GM12892 (cell line): ENCODE results near the gene CCNG1. TPM values are rescaled to one million over a fixed set of nuclear protein-coding genes. Genes with fewer than 3 reads are reported as not detected.
"Not testable (repeated sequence)": the region's sequence is repeated elsewhere in the genome, so short reads cannot be mapped to it uniquely, and the experiment has no call there.

ENCODE experiments used
- DNase-seq: peaks from one replicate; pipeline ENCODE4 v3.0.0; 2011; ENCODE audit not compliant: insufficient read length
- FAIRE-seq: peaks from 2 replicates; lab custom pipeline; 2011; peaks lifted over from hg19 to GRCh38; lab: Jason Lieb, UNC
- POLR2A ChIP-seq: IDR thresholded peaks from 2 replicates; pipeline ENCODE4 v1.6.1; 2011; ENCODE audit warnings: low read depth, low read length, control low read depth
- POLR2AphosphoS5 ChIP-seq: IDR thresholded peaks from 2 replicates; pipeline ENCODE4 v1.6.1; 2011; ENCODE audit warnings: low read depth, low read length, control low read depth
- TAF1 ChIP-seq: IDR thresholded peaks from 2 replicates; pipeline ENCODE4 v1.6.1; 2011; ENCODE audit warnings: low read depth, mild to moderate bottlenecking, control low read depth, low read length, borderline replicate concordance
- polyA plus RNA-seq: library from polyadenylated mRNA; unstranded; fragments of >200 nt; gene quantifications from one replicate; pipeline ENCODE4 v1.2.1, GENCODE V29; 2012; ENCODE audit warnings: missing spikeins, inconsistent platforms; ENCODE audit not compliant: missing spikeins

The CCNG1 gene
- polyA plus RNA-seq, result 227 TPM

- FAIRE-seq (peak; percentile 96), DNase-seq (peak; percentile 79)
- TF ChIP-seq TAF1 (peak; percentile 69), POLR2AphosphoS5 (peak; percentile 97), POLR2A (peak; percentile 99)
Observed at GRCh38 chr5:163437309-163438182, at the start of gene CCNG1. TSS of gene CCNG1 (plus strand) at chr5:163437595. CDS start at chr5:163439257, 1,662 bp downstream.

- FAIRE-seq (no peak), DNase-seq (no peak)
- TF ChIP-seq POLR2A (no peak), POLR2AphosphoS5 (no peak), TAF1 (no peak)
Observed at GRCh38 chr5:163395792-163396191, 41.6 kb upstream of the CCNG1 start.

GRCh38 chr5:163396818-163397340 is 40.5 kb upstream of the CCNG1 start:
- FAIRE-seq, DNase-seq: not testable (repeated sequence)

GRCh38 chr5:163397354-163397753 is 40.0 kb upstream of the CCNG1 start:
- DNase-seq (no peak), FAIRE-seq (no peak)
- TF ChIP-seq TAF1, result no peak
- no peak for TF ChIP-seq POLR2AphosphoS5
- no peak for TF ChIP-seq POLR2A

GRCh38 chr5:163399923-163400322 is 37.5 kb upstream of the CCNG1 start:
- TF ChIP-seq POLR2AphosphoS5 (no peak), TAF1 (no peak), POLR2A (no peak)
- FAIRE-seq, result no peak
- DNase-seq, result no peak

- no peak for TF ChIP-seq TAF1
- TF ChIP-seq POLR2AphosphoS5, result no peak
- TF ChIP-seq POLR2A, result no peak
- FAIRE-seq (no peak), DNase-seq (no peak)
Observed at GRCh38 chr5:163401271-163401670, 36.1 kb upstream of the CCNG1 start.

GRCh38 chr5:163402007-163402406 is 35.4 kb upstream of the CCNG1 start:
- FAIRE-seq (no peak), DNase-seq (no peak)
- no peak for TF ChIP-seq POLR2AphosphoS5
- TF ChIP-seq TAF1, result no peak
- no peak for TF ChIP-seq POLR2A

GRCh38 chr5:163404364-163405173 is 32.8 kb upstream of the CCNG1 start:
- DNase-seq (no peak), FAIRE-seq (no peak)
- TF ChIP-seq POLR2A (no peak), POLR2AphosphoS5 (no peak), TAF1 (no peak)

- TF ChIP-seq POLR2AphosphoS5, result no peak
- TF ChIP-seq TAF1, result no peak
- TF ChIP-seq POLR2A, result no peak
- DNase-seq, result no peak
- peak; percentile 86 for FAIRE-seq
Observed at GRCh38 chr5:163407034-163407655, 30.2 kb upstream of the CCNG1 start.

GRCh38 chr5:163408311-163408923 is 29.0 kb upstream of the CCNG1 start:
- TF ChIP-seq POLR2A (no peak), TAF1 (no peak), POLR2AphosphoS5 (no peak)
- DNase-seq (no peak), FAIRE-seq (peak; percentile 90)

GRCh38 chr5:163409384-163409783 is 28.0 kb upstream of the CCNG1 start:
- FAIRE-seq (no peak), DNase-seq (no peak)
- TF ChIP-seq POLR2AphosphoS5 (no peak), POLR2A (no peak), TAF1 (no peak)

GRCh38 chr5:163410505-163410904 is 26.9 kb upstream of the CCNG1 start:
- DNase-seq, result no peak
- TF ChIP-seq TAF1 (no peak), POLR2AphosphoS5 (no peak), POLR2A (no peak)
- no peak for FAIRE-seq

- DNase-seq, FAIRE-seq: not testable (repeated sequence)
Observed at GRCh38 chr5:163415673-163416072, 21.7 kb upstream of the CCNG1 start.
